ENCODE measurements around the gene DPH2.

Gene DPH2

GRCh38 chr1:43933386-43934100, 36.3 kb upstream of the DPH2 start, which contains the start of gene ARTN:
Gene ARTN, plus strand, starts transcription at chr1:43933801. Its CDS starts 1,856 bp downstream, at chr1:43935657.
- H3K4me3 ChIP-seq (ENCODE audit: low read depth, low read length), result no peak within 1 kb of the TSS
- no peaks in the 10 kb centered on the region for H3K9me3 ChIP-seq (ENCODE audit: insufficient read depth, low read depth, low read length)
- no peak within 1 kb of the TSS for H3K27ac ChIP-seq (ENCODE audit: low read depth, low read length)
- peak within 1 kb of the TSS; percentile 17 for H4K8ac ChIP-seq (ENCODE audit: low read depth, low read length)
- H4K12ac ChIP-seq (ENCODE audit: low read depth, low read length), result no peak within 1 kb of the TSS
- H2BK5ac ChIP-seq (ENCODE audit: low read depth, low read length, poor library complexity), result no peak within 1 kb of the TSS
- no peak within 1 kb of the TSS for H2BK120ac ChIP-seq (ENCODE audit: insufficient read depth, low read length, poor library complexity)
- H3K9ac ChIP-seq (ENCODE audit: low read length), result no peak within 1 kb of the TSS
- no CpG with 5 or more reads among the region's 42 CpGs for WGBS (ENCODE audit: extremely low coverage, insufficient coverage, insufficient read length)
- no peaks in the 10 kb centered on the region for H3K79me1 ChIP-seq (ENCODE audit: low read length)
- peak in 1 of 2 donors; percentile 24 for DNase-seq
- no peaks in the 10 kb centered on the region for H3K27me3 ChIP-seq (ENCODE audit: insufficient read depth, low read length)
- peak within 1 kb of the TSS; percentile 14 for H3K23ac ChIP-seq (ENCODE audit: low read length)
- no peaks in the 10 kb centered on the region for H3K79me2 ChIP-seq (ENCODE audit: control insufficient read depth, insufficient read depth, low read length, poor library complexity)
- H4K91ac ChIP-seq (ENCODE audit: low read depth, low read length), result no peak within 1 kb of the TSS
- H2BK12ac ChIP-seq (ENCODE audit: low read length), result peak within 1 kb of the TSS; percentile 2
- peak within 1 kb of the TSS; percentile 22 for H3K18ac ChIP-seq (ENCODE audit: low read length)
- no peak within 1 kb of the TSS for H3K14ac ChIP-seq (ENCODE audit: low read length)
- H3K4me1 ChIP-seq (ENCODE audit: control insufficient read depth in 1 of 2, insufficient read depth in 2 of 2, low read length in 2 of 2), result peaks cover 26 to 29% of the 10 kb centered on the region in 2 experiments
- no peak within 1 kb of the TSS for H3K4ac ChIP-seq (ENCODE audit: low read depth, low read length)
- H2AK5ac ChIP-seq (ENCODE audit: low read length), result no peak within 1 kb of the TSS
- no peaks in the 10 kb centered on the region for H3K36me3 ChIP-seq (ENCODE audit: control insufficient read depth in 1 of 2, insufficient read depth in 2 of 2, low read length in 2 of 2)
- H3K4me2 ChIP-seq (ENCODE audit: low read length), result peak within 1 kb of the TSS; percentile 68
- peak within 1 kb of the TSS; percentile 44 for H2AFZ ChIP-seq (ENCODE audit: insufficient read depth, low read length, poor library complexity)

DNA sequence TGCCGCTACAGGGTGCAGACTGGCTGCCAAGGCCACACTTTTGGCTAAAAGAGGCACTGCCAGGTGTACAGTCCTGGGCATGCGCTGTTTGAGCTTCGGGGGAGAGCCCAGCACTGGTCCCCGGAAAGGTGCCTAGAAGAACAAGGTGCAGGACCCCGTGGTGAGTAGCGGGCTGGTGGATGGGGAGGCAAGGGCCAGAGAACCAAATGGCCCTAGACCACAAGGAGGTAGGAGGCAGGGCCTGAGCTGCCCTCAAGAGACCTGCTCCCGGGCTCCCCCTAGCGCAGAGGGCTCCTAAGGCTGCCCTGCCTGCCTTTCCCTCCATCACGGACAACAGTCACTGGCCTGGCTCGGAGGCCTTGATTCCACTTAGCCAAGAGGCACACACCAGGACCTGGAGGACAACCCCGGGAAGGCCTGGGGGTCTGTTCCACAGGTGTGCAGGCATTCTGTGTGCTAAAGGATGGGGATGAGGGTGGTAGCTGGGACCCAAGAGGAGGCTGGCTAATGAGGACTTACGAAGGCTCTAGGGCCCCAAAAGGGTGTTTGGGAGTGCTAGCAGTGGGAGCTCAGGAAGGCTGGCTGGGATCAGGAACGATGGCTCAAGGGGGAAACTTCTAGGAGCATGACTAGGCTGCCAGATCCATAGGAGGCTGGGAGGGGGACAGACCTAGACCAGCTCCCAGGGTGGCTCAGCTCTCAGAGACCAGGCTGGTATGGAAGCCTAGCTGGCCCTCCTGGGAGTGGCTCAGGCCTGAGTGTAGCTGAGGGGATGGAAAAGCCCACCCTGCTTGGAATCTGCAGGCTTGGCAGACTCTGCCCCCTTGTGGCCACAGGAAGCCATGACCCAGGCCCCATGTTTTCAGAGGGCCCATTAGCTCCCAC, 35.5 kb upstream of the DPH2 start:
- H4K12ac ChIP-seq (ENCODE audit: low read depth, low read length), result no peak overlapping the region
- no peaks in the 10 kb centered on the region for H3K79me2 ChIP-seq (ENCODE audit: control insufficient read depth, insufficient read depth, low read length, poor library complexity)
- H4K91ac ChIP-seq (ENCODE audit: low read depth, low read length), result no peak overlapping the region
- WGBS (ENCODE audit: extremely low coverage, insufficient coverage, insufficient read length), result no CpG with 5 or more reads among the region's 13 CpGs
- H3K18ac ChIP-seq (ENCODE audit: low read length), result peak overlapping the region; percentile 22
- H3K36me3 ChIP-seq (ENCODE audit: control insufficient read depth in 1 of 2, insufficient read depth in 2 of 2, low read length in 2 of 2), result no peaks in the 10 kb centered on the region
- H3K4me3 ChIP-seq (ENCODE audit: low read depth, low read length), result no peak overlapping the region
- H2BK120ac ChIP-seq (ENCODE audit: insufficient read depth, low read length, poor library complexity), result no peak overlapping the region
- H2BK5ac ChIP-seq (ENCODE audit: low read depth, low read length, poor library complexity), result no peak overlapping the region
- no peak overlapping the region for H3K14ac ChIP-seq (ENCODE audit: low read length)
- DNase-seq, result peak; percentile 71 to 83
- no peak overlapping the region for H2AFZ ChIP-seq (ENCODE audit: insufficient read depth, low read length, poor library complexity)
- no peaks in the 10 kb centered on the region for H3K27me3 ChIP-seq (ENCODE audit: insufficient read depth, low read length)
- H2BK12ac ChIP-seq (ENCODE audit: low read length), result peak overlapping the region; percentile 2
- no peak overlapping the region for H3K27ac ChIP-seq (ENCODE audit: low read depth, low read length)
- peaks cover 26 to 29% of the 10 kb centered on the region in 2 experiments for H3K4me1 ChIP-seq (ENCODE audit: control insufficient read depth in 1 of 2, insufficient read depth in 2 of 2, low read length in 2 of 2)
- H3K79me1 ChIP-seq (ENCODE audit: low read length), result no peaks in the 10 kb centered on the region
- no peak overlapping the region for H3K23ac ChIP-seq (ENCODE audit: low read length)
- no peaks in the 10 kb centered on the region for H3K9me3 ChIP-seq (ENCODE audit: insufficient read depth, low read depth, low read length)
- no peak overlapping the region for H3K4me2 ChIP-seq (ENCODE audit: low read length)
- no peak overlapping the region for H4K8ac ChIP-seq (ENCODE audit: low read depth, low read length)
- no peak overlapping the region for H3K4ac ChIP-seq (ENCODE audit: low read depth, low read length)
- no peak overlapping the region for H3K9ac ChIP-seq (ENCODE audit: low read length)
- H2AK5ac ChIP-seq (ENCODE audit: low read length), result no peak overlapping the region

DNA sequence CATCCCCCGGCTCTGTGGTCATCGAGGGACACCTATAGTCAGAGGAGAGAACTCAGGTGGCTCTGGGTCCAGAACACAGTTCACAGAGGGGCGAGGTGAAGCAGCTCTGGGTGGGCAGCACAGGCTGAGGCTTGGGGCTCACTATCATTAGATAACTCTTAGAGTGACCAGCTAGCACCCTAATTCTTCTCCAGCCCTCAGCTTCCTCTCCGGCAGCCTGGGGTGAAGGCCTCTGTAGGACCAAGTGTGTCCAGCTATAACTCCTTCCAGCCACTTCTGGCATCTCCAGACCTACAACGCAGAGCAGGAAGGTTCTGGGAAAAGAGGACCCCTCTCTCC, 34.9 kb upstream of the DPH2 start:
- H4K12ac ChIP-seq (ENCODE audit: low read depth, low read length), result no peak overlapping the region
- no peak overlapping the region for H2BK5ac ChIP-seq (ENCODE audit: low read depth, low read length, poor library complexity)
- H2BK120ac ChIP-seq (ENCODE audit: insufficient read depth, low read length, poor library complexity), result no peak overlapping the region
- no peak overlapping the region for H3K27ac ChIP-seq (ENCODE audit: low read depth, low read length)
- H3K4me3 ChIP-seq (ENCODE audit: low read depth, low read length), result no peak overlapping the region
- H3K79me2 ChIP-seq (ENCODE audit: control insufficient read depth, insufficient read depth, low read length, poor library complexity), result no peaks in the 10 kb centered on the region
- H3K23ac ChIP-seq (ENCODE audit: low read length), result no peak overlapping the region
- H2AFZ ChIP-seq (ENCODE audit: insufficient read depth, low read length, poor library complexity), result no peak overlapping the region
- WGBS (ENCODE audit: extremely low coverage, insufficient coverage, insufficient read length), result no CpG with 5 or more reads among the region's 5 CpGs
- H3K14ac ChIP-seq (ENCODE audit: low read length), result no peak overlapping the region
- H2AK5ac ChIP-seq (ENCODE audit: low read length), result no peak overlapping the region
- peaks cover 21 to 25% of the 10 kb centered on the region in 2 experiments for H3K4me1 ChIP-seq (ENCODE audit: control insufficient read depth in 1 of 2, insufficient read depth in 2 of 2, low read length in 2 of 2)
- no peak overlapping the region for H4K8ac ChIP-seq (ENCODE audit: low read depth, low read length)
- H3K18ac ChIP-seq (ENCODE audit: low read length), result no peak overlapping the region
- no peaks in the 10 kb centered on the region for H3K79me1 ChIP-seq (ENCODE audit: low read length)
- DNase-seq, result no peak
- H3K27me3 ChIP-seq (ENCODE audit: insufficient read depth, low read length), result no peaks in the 10 kb centered on the region
- H2BK12ac ChIP-seq (ENCODE audit: low read length), result no peak overlapping the region
- no peak overlapping the region for H4K91ac ChIP-seq (ENCODE audit: low read depth, low read length)
- H3K9me3 ChIP-seq (ENCODE audit: insufficient read depth, low read depth, low read length), result no peaks in the 10 kb centered on the region
- no peak overlapping the region for H3K4me2 ChIP-seq (ENCODE audit: low read length)
- no peak overlapping the region for H3K9ac ChIP-seq (ENCODE audit: low read length)
- no peaks in the 10 kb centered on the region for H3K36me3 ChIP-seq (ENCODE audit: control insufficient read depth in 1 of 2, insufficient read depth in 2 of 2, low read length in 2 of 2)
- H3K4ac ChIP-seq (ENCODE audit: low read depth, low read length), result no peak overlapping the region

- H3K9me3 ChIP-seq (ENCODE audit: insufficient read depth, low read depth, low read length), result no peaks in the 10 kb centered on the region
- no peak overlapping the region for H4K8ac ChIP-seq (ENCODE audit: low read depth, low read length)
- no peaks in the 10 kb centered on the region for H3K79me2 ChIP-seq (ENCODE audit: control insufficient read depth, insufficient read depth, low read length, poor library complexity)
- no peak overlapping the region for H2BK12ac ChIP-seq (ENCODE audit: low read length)
- H4K12ac ChIP-seq (ENCODE audit: low read depth, low read length), result no peak overlapping the region
- H3K4me2 ChIP-seq (ENCODE audit: low read length), result peak overlapping the region; percentile 74
- H3K27ac ChIP-seq (ENCODE audit: low read depth, low read length), result no peak overlapping the region
- H2AFZ ChIP-seq (ENCODE audit: insufficient read depth, low read length, poor library complexity), result no peak overlapping the region
- H2AK5ac ChIP-seq (ENCODE audit: low read length), result no peak overlapping the region
- H3K79me1 ChIP-seq (ENCODE audit: low read length), result no peaks in the 10 kb centered on the region
- no peak overlapping the region for H2BK5ac ChIP-seq (ENCODE audit: low read depth, low read length, poor library complexity)
- H3K4ac ChIP-seq (ENCODE audit: low read depth, low read length), result no peak overlapping the region
- peak overlapping the region; percentile 46 for H3K4me3 ChIP-seq (ENCODE audit: low read depth, low read length)
- no peak overlapping the region for H3K9ac ChIP-seq (ENCODE audit: low read length)
- no peak for DNase-seq
- no CpG with 5 or more reads among the region's 48 CpGs for WGBS (ENCODE audit: extremely low coverage, insufficient coverage, insufficient read length)
- H3K27me3 ChIP-seq (ENCODE audit: insufficient read depth, low read length), result no peaks in the 10 kb centered on the region
- peak overlapping the region; percentile 40 for H3K18ac ChIP-seq (ENCODE audit: low read length)
- no peak overlapping the region for H3K23ac ChIP-seq (ENCODE audit: low read length)
- no peaks in the 10 kb centered on the region for H3K36me3 ChIP-seq (ENCODE audit: control insufficient read depth in 1 of 2, insufficient read depth in 2 of 2, low read length in 2 of 2)
- no peak overlapping the region for H3K14ac ChIP-seq (ENCODE audit: low read length)
- H3K4me1 ChIP-seq (ENCODE audit: control insufficient read depth in 1 of 2, insufficient read depth in 2 of 2, low read length in 2 of 2), result peaks cover 18% of the 10 kb centered on the region in 2 experiments
- no peak overlapping the region for H2BK120ac ChIP-seq (ENCODE audit: insufficient read depth, low read length, poor library complexity)
- H4K91ac ChIP-seq (ENCODE audit: low read depth, low read length), result no peak overlapping the region
Measured at GRCh38 chr1:43935711-43936427, 33.9 kb upstream of the DPH2 start.

Data from trophoblast cell (in vitro differentiated cells and primary cell).